Stimulated activated CD4-positive, alpha-beta T cell treated with anti-CD3 and anti-CD28 coated beads, Interleukin-1b, Interleukin-23, amount 100 ng/mL, for 1 hour (primary cell): ENCODE results near the gene ETFA.

ENCODE experiments used
- DNase-seq, 2 donors: peaks; one replicate each; pipeline ENCODE4 v3.0.0-alpha.2; 2020; ENCODE audit warnings: low read depth in 2 of 2

Gene ETFA

DNA sequence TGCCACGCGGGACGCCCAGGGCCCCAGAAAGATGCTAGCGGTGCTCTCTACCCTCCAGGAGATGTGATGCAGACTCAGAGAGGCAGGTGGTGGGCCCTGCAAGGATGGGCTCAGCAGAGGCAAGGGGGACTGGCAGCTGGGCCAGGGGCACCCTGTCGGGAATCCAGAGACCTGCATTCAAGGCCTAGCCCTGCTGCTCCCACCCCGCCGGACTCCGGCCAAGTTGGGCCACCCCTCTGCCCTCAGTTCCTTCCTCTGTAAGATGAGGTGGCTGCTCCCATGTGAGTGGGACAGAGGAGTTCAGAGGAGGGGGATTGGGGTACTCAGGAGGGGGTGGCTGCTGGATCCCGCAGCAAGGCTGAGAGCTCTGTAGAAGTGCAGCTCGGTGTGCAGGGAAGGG lies 135.2 kb downstream of the ETFA start:
- DNase-seq, result no peak

DNA sequence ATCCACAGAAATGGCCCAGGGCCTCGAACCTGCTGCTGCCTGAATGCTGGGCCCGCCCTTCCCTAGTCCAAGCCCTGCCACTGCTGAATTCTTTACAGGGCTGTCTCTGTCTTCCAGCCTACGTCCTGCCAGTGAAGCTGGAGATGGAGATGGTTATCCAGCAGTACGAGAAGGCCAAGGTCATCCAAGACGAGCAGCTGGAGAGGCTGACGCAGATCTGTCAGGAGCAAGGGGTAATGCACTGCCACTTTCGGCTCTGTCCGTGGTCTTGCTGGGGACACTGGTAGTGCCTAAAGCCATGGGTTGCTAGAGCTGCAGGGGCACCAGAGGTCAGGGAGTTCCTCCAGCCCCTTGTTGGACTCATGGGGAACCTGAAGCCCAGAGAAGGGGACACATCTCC lies 135.8 kb downstream of the ETFA start:
- DNase-seq, result no peak

DNA sequence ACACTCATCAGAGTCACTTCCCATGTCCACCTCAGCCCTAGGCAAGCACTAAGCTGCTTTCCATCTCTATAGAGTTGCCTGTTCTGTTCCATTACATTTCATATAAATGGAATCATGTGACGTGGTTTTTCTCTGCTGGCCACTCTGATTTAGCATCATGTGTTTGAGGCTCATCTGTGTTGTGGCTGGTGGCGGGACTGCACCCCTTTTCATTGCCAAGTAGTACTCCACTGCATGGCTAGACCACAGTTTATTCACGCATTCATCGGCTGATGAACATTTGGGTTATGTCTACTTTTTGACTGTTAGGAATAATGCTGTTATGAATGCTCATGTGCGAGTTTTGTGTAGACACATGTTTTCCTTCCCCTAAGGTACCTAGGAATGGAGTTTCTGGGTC lies 136.6 kb downstream of the ETFA start:
- DNase-seq, result no peak

DNA sequence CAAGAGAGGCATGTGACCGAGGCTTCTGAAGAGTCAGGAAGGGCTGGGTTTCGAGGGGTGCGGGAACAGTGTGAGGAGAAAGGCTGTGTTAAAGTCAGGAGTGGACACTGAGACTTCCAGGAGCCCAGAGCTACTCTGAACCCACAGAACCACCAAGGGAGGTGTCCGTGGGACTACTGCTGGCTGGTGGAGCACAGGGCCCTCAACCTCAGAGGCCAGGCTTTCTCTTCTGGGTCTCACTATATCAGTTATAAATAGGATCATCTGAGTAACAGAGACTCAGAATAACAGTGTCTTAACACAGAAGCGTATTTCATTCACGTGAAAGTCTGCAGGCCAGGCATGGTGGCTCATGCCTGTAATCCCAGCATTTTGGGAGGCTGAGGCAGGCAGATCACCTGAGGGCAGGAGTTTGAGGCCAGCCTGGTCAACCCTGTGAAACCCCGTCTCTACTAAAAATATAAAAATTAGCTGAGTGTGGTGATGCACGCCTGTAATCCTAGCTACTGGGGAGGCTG lies 137.9 kb downstream of the ETFA start:
- DNase-seq, result no peak

DNA sequence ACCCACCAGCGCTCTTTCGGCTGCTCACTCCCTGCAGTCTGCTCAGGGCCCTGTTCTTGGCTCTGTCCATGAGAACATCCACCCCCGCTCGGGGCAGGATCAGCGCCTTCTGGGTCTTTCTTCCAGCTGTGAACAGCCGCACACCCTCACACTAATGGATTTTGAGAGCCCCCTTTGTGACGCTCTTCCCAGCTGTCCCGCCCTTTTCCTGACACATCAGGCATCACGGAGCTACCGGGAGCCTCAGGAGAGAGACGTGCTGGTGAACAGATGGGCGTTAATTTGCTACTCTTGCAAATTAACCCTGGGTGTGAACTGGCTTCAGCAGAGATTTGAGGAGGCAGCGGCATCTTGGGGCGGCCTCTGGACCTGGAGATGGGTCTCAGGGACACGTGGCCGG lies 138.5 kb downstream of the ETFA start:
- DNase-seq, result no peak

DNA sequence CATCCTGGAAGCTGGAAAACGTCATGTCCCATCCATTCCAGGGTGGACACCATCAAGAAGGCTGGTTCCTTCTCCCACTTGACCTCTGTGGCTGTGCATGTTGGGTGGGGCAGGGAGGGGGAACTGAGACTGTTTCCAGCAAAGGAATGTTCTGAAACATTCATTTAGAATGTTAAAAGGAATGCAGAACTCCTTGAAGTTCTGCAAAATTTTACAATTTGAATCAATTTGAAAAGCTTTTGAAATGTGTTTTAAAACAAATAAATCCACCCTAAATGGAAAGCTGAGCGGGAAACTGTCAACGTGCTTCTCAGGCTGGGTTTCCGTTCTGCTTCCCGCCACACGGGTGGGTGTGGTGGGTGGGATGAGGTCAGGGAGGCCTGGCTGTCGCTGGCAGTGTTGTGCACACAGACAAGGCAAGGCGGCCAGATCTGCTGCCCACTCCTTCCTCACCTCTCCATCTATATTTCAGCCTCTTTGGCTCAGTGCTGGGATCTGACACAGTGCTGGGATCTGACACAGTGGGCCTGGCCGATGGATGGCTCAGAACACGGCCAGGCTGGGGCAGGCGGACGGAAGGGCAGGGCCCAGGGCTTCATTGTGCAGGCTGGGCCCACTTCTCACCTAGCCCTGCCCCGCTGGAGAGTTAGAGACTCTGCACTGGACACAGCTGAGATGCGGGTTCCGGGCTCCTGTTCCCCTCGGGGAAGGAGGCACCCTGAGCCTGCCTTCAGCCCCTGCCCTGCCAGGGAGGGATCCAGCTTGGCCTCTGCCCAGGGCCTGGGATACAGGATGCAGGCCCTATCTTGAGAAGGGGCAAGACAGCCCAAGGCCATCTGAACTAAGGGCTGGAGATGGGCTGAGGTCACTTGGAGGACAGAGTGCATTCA lies 141.1 kb downstream of the ETFA start:
- DNase-seq, result no peak

DNA sequence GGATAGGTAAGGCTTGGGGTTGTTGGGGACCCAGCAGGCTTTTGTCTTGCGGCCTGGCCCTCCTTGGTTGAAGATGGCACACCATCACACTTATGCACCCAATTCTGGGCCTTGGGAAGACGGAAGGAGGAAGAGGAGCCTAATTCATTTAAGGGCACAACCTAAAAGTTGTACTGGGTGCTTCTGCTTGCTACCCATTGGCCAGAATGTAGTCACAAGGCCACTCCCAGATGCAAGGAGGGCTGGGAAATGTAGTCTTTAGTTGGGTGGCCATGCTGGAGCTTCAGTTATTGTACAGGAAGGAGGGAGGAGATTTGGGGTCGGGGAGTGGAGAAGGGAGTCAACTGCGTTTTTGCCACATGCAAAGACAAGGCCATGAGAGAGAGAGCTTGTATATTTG lies 142.3 kb downstream of the ETFA start:
- DNase-seq, result no peak

DNA sequence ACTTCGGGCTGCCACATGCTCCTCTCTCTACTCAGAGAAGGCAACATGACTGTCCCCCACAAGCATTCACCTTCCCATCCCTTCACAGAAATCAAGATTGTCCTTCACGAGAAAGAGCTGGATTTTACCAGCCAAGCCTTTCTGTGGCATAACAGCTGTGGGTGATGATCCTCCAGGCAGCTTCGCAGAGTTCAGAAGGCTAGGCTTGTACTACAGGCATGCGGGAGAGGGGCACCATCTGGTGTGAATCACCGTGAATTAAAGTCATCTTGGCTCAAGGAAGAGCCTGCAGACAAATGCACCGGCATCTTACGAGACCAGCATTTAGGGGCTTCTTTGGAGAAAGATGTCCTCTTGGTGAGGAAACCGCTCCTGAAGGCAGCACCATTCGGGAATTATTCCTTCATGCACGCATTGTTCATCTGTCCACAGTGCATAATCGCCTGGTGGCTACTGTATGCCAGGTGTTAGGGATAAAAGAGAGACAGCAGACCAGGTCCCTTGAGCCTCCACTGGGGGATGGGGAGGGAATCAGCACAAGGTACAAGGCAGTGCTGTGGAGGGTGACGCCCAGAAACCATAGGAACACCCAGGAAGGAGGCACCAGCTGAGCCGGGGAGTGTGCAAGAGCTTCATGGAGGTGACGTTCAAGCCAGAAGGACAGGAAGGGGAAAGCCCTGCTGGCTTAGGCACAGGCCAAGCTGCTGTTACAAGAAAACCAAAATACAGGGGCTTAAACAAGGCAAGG lies 142.9 kb downstream of the ETFA start:
- DNase-seq, result no peak

DNA sequence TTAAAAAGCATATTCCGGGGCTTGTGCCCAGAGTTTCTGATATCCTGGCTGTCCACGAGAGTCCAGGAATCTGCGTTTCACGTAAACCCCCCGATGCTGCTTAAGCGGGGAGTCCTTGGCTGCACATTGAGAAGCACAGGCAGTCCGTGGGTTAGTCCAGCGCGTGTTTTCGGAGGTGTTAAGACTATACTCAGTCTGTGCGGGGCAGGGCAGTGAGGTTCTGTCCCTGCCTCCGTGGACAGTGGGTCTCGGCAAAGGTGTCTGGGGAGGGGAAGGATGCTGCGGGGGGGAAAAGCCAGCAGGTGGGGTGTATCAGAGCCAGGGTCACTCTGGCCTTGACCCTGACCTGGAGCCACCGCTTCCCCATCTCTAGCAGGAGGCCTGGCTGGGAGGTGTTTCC lies 145.3 kb downstream of the ETFA start:
- no peak for DNase-seq
